Activated naive CD8-positive, alpha-beta T cell treated with anti-CD3 and anti-CD28 coated beads for 36 hours (primary cell): ENCODE data around the gene LYRM7. TPM values are rescaled to one million over a fixed set of nuclear protein-coding genes. Genes with fewer than 3 reads are reported as not detected.
"Not testable (repeated sequence)": the region's sequence is repeated elsewhere in the genome, so short reads cannot be mapped to it uniquely, and the experiment has no call there.

Experiments used
- DNase-seq: peaks from one replicate; pipeline ENCODE4 v3.0.0; 2021
- H3K27ac Mint-ChIP-seq: one replicate; pipeline ENCODE4 v1.8.0; 2022; ENCODE audit warnings: mild to moderate bottlenecking, moderate library complexity, mixed read lengths
- H3K27me3 Mint-ChIP-seq: one replicate; pipeline ENCODE4 v1.8.0; 2022; ENCODE audit warnings: mild to moderate bottlenecking, mixed read lengths
- H3K36me3 Mint-ChIP-seq: one replicate; pipeline ENCODE4 v1.8.0; 2021; ENCODE audit warnings: mild to moderate bottlenecking, mixed read lengths
- H3K4me1 Mint-ChIP-seq: one replicate; pipeline ENCODE4 v1.8.0; 2021; ENCODE audit warnings: mixed read lengths
- H3K4me3 Mint-ChIP-seq: one replicate; pipeline ENCODE4 v1.8.0; 2022; ENCODE audit warnings: mild to moderate bottlenecking, moderate library complexity, mixed read lengths
- H3K9me3 Mint-ChIP-seq: one replicate; pipeline ENCODE4 v1.8.0; 2022; ENCODE audit warnings: mixed read lengths
- total RNA-seq, 2 experiments: library from RNA; stranded (reverse); gene quantifications; one replicate each; pipeline ENCODE4 v1.2.3, GENCODE V29; 2021

LYRM7 gene
- total RNA-seq, 2 experiments from 2014 or later = 26.2 to 28.5 TPM

- Mint-ChIP-seq H3K36me3 (peaks cover 19% of the 10 kb centered on the region), H3K4me1 (peaks cover 61% of the 10 kb centered on the region), H3K27ac (peak overlapping the region; percentile 97), H3K4me3 (peak overlapping the region; percentile 96), H3K27me3 (no peaks in the 10 kb centered on the region), H3K9me3 (no peaks in the 10 kb centered on the region)
- DNase-seq = peak; percentile 77
Observed at GRCh38 chr5:131252824-131253171, 82.1 kb downstream of the LYRM7 start.

- H3K9me3 Mint-ChIP-seq, DNase-seq, H3K27me3 Mint-ChIP-seq: not testable (repeated sequence)
- Mint-ChIP-seq H3K4me1 (peaks cover 70% of the 10 kb centered on the region), H3K4me3 (peak overlapping the region; percentile 96), H3K27ac (peak overlapping the region; percentile 97), H3K36me3 (peaks cover 30% of the 10 kb centered on the region)
Observed at GRCh38 chr5:131254025-131254424, 83.3 kb downstream of the LYRM7 start.

GRCh38 chr5:131254741-131255140 lies 84.0 kb downstream of the LYRM7 start:
- DNase-seq = no peak
- Mint-ChIP-seq H3K9me3 (no peaks in the 10 kb centered on the region), H3K4me1 (peaks cover 73% of the 10 kb centered on the region), H3K36me3 (peaks cover 34% of the 10 kb centered on the region), H3K27me3 (no peaks in the 10 kb centered on the region), H3K27ac (peak overlapping the region; percentile 97), H3K4me3 (peak overlapping the region; percentile 96)

Other genes with a start within 250 kb of the LYRM7 start
- gene HINT1, start 5.7 kb upstream of the LYRM7 start, total RNA-seq = 100 to 1,000 TPM; 324 to 356 TPM
- 100 to 1,000 TPM; 112 to 116 TPM for gene CDC42SE2, start 93.1 kb downstream of the LYRM7 start, total RNA-seq